Measurements from ENCODE around the gene MAST4. TPM values are rescaled to one million over a fixed set of nuclear protein-coding genes. Genes with fewer than 3 reads are reported as not detected.
"Not testable (repeated sequence)": the region's sequence is repeated elsewhere in the genome, so short reads cannot be mapped to it uniquely, and the experiment has no call there.

Gene MAST4
- total RNA-seq, 1 experiment from 2014 or later = 1.5 TPM

DNA sequence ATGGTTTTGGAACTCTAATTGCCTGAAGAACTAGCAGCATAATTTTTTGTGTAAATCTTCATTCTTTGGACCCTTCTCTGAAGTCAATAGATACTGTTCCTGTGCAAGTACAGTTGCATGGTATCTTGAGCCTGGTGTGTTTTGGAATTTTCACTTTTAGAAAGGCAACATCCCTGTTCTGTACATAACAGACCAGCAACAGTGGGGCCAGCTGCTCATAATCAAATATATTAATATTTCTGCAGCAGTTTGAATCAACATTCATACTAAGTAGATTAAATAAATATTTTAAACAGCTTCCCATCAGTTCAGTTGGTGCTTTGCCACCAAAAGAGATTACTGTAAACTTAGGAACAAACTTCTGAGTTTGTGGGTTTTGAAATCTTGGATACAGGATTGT lies 502.5 kb downstream of the MAST4 start:
- no peak for DNase-seq (ENCODE audit: extremely low read depth, low read depth)

DNA sequence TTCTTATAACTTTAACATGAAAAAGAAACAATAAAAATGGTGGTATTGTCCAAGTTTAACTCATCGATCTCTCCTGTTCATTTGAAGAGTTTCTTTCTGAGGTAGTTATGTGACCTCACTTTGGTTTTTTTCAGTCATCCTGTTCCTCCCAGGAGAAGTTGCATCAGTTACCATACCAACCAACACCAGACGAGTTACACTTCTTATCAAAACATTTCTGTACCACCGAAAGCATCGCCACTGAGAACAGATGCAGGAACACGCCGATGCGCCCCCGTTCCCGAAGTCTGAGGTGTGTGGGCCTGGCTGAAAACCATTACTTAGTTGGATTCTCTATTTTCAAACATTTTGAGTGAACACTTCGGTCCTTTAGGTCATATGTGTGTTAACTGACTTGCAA lies 504.1 kb downstream of the MAST4 start:
- no peak for DNase-seq (ENCODE audit: extremely low read depth, low read depth)

GRCh38 chr5:67102708-67103107 lies 506.5 kb downstream of the MAST4 start:
- no peak for DNase-seq (ENCODE audit: extremely low read depth, low read depth)

DNA sequence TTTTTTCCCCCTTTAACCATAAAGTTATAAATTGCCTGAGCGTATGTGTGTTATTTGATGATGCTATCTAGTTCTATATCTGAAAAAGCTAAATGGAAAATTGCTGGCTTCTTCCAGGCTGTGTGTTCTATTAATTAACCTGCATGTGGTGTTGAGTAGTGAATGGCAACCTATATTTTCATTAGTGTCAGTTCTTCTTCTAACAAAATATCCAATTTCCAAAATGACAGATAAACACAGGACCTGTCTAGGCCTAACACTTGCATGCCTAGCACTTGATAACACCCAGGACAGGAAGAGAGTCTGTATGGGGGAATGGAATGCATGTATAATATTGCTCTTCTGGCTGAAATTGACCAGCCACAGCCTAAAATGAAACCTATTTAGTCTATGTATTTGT lies 508.7 kb downstream of the MAST4 start:
- no peak for DNase-seq (ENCODE audit: extremely low read depth, low read depth)

GRCh38 chr5:67105270-67105669 lies 509.1 kb downstream of the MAST4 start:
- no peak for DNase-seq (ENCODE audit: extremely low read depth, low read depth)

DNA sequence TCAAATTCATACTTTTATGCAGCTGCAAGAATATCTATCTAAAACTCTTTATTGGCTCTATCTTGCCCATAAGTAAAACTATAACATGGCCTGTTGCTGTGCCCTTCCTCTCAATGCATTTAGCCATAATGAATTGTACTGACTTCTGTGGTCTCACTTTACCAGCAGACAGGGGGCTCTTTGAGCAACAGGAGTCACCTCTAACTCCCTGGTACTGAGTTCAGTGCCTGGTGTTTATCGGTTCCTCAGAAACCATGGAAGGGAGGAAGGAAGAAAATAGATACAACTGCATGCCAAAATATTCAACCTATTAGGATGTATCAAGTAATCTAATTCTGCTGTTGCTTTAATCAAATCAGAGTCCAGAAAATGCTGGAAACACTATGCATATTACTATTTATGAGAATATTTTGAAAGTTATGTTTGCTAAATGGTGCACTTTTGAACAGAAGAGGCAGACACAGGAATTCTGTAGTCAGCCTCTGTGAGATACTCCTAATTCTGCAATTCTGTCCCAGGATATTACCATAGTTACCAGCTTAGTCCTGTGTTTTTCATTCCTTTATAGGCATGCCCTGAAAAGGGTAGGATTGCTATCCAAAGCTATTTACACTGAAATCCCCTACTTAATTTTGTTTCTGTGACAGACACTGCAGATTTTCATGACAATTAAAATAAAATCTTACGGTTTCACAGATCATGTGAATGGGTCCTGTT lies 510.6 kb downstream of the MAST4 start:
- no peak for DNase-seq (ENCODE audit: extremely low read depth, low read depth)

DNA sequence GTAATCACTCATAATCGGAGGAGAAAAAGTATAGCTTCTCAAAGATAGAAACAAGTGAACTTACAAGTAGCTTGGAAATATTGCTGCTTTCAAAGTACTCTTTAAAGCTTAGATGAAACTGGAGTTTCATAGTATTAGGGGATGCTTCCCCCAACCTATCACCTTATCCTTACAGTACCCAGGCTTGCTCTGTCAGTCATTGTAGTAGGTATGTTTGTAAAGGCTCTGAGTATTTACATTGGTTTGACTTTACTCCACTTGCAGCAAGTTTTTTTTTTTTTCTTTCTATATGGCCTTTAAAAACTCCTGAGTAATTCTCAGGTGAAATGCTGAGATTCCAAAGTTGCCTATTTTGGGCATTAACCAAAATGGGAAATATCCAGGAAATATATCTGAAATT lies 515.6 kb downstream of the MAST4 start:
- DNase-seq (ENCODE audit: extremely low read depth, low read depth) = no peak

DNA sequence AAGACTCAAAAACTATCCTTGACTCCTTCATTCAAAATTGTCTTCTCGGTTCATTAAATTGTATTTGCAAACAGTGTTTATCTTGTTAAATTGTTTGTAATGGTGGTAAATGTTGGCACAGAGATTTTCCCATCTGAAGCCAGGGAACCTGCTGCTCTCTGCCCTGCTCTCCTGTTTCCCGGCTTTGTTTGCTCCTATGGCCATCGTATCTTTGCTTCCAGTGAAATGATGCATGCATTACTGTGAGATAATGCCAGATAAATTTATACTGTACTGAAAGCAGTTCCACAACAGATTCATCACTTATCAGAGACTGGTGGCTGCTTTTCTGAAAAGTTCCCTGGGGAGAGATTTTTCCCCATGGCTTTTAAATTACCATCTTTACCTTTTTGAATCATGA lies 519.1 kb downstream of the MAST4 start:
- no peak for DNase-seq (ENCODE audit: extremely low read depth, low read depth)

GRCh38 chr5:67115817-67116216 lies 519.6 kb downstream of the MAST4 start:
- no peak for DNase-seq (ENCODE audit: extremely low read depth, low read depth)

DNA sequence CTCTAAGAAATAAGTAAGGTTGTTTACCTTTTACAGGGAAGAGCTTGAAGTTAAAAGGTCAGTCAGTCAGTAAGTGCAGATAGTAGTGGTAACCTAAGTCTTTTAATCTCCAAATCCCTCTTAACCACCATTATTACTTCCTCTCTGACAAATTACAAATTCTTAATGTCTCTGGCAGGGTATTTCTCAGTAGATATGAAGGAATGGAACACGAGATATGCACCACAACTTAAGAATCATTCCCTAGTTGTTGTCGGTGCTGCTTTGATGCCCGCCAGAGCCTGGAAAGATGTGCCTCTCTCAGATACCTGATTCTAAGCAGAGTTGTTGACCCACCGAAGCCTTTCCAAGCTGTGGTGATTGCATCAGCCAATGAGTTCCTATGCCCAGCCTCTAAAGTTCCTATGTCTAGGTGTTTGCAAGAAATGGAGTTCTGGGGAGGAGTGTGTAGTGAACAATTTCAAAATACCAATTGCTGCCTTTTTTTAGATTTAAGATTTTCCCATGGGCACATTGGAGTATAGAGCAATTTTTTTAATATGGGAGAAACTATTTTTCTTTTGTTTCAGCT lies 521.9 kb downstream of the MAST4 start:
- no peak for DNase-seq (ENCODE audit: extremely low read depth, low read depth)

- no peak for DNase-seq (ENCODE audit: extremely low read depth, low read depth)
Observed at GRCh38 chr5:67119010-67119409, 522.8 kb downstream of the MAST4 start.

DNA sequence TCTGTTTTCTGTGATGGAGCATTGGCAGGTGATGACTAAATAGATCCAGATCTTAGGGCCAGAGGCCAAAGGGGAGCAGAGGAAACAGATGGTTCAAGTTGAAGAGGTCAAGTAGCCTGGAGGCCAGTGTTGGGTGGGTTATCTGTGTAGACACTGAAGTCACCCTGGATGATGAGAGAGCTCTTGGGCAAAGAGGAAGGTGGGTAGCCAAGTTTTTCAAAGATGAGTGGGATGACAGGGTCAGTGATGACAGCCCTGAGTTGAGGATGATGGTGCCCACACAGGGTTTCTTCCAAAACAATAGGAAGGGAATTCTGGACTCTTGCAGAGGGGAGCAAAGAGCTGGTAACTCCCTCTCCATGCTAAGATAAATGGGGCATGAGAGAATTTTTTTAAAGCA lies 523.8 kb downstream of the MAST4 start:
- no peak for DNase-seq (ENCODE audit: extremely low read depth, low read depth)

DNA sequence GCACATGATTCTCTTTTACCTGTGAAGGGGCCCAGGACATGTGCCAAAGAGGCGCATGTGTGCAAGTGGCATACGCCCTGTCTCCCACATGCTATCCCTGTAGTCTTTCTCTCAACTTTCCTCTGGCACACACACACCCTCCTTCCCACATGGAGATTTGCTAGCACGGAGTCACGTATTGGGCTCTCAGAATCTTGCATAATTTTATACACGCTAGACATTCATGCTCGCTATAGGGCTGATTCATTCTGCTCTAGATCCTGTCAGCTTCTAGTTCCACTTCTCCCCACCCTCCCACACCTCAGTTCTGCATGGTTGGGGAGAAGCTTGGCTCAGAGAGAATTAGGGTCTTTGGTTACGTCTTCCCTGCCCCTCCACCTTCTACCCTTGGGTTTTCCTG lies 527.6 kb downstream of the MAST4 start:
- no peak for DNase-seq (ENCODE audit: extremely low read depth, low read depth)

GRCh38 chr5:67124556-67124955 lies 528.4 kb downstream of the MAST4 start:
- no peak for DNase-seq (ENCODE audit: extremely low read depth, low read depth)

DNA sequence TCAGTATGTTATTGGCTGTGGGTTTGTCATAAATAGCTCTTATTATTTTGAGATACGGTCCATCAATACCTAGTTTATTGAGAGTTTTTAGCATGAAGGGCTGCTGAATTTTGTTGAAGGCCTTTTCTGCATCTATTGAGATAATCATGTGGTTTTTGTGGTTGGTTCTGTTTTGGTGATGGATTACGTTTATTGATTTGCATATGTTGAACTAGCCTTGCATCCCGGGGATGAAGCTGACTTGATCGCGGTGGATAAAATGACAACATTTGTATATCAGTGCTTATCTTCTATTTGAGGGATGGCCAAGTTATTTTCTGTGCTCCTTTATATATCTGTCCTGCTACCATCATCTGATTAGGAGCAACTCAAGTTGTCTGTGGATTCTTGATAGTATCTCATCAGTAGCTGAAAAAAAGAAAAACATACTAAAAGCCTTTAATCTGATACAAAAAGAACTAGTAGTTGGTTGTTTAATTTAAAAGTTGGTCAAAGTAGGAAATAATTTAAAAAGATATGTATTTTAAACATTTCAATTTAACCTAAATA lies 531.2 kb downstream of the MAST4 start:
- not testable (repeated sequence) for DNase-seq (ENCODE audit: extremely low read depth, low read depth)

DNA sequence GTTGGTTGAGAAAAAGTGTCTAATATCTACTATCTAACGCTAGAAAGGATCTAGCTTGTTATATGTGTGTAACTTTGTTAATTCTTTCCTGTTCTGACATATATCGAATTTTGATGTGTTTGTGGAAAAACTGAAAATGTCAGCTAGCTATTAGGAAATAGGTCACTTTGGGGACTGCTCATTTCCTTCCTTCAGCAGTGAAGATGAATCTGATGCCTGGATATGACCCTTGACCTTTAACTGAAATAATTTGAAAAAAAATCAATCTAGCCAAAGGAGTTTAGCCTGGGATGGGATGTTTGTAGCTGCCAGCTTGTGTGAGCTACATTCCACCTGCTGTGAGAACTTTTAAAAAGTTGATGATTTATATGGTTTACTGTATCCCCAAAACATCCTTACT lies 533.6 kb downstream of the MAST4 start:
- no peak for DNase-seq (ENCODE audit: extremely low read depth, low read depth)

DNA sequence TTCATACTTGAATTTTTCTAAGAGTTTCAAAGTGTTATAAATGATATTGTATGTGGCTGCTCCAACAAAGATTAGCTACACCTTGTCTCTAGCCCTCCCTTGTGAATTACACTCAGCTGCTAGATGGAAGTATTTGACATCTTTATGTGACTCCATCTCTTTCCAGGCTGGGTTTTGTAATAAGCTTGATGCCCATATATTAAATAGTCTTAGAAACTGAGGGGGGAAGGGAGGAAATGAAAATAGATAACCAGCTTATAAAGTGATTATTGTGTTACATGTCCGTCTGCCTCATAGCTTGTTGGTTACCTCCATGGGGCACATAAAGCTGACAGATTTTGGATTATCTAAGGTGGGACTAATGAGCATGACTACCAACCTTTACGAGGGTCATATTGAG lies 537.0 kb downstream of the MAST4 start:
- DNase-seq (ENCODE audit: extremely low read depth, low read depth) = no peak

DNA sequence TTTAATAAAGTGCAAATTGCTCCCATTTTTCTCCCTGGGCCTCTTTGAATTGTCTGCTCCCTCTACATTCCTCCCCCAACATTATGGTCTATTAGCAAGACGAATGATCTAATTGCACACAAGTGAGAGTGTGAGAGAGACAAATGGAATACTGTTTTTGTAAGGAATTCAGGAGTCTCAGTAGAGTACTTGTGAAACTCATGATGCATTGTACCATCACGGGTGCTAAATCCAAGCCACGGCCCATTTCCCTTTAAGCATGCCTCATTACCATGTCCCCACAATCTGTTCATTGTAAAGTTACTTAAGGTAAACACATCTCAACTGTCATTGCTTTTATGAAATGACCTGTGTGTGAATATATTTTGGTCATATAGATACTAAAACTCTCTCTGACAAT lies 537.6 kb downstream of the MAST4 start:
- no peak for DNase-seq (ENCODE audit: extremely low read depth, low read depth)

GRCh38 chr5:67135381-67135984 lies 539.3 kb downstream of the MAST4 start:
- DNase-seq (ENCODE audit: extremely low read depth, low read depth) = no peak

DNA sequence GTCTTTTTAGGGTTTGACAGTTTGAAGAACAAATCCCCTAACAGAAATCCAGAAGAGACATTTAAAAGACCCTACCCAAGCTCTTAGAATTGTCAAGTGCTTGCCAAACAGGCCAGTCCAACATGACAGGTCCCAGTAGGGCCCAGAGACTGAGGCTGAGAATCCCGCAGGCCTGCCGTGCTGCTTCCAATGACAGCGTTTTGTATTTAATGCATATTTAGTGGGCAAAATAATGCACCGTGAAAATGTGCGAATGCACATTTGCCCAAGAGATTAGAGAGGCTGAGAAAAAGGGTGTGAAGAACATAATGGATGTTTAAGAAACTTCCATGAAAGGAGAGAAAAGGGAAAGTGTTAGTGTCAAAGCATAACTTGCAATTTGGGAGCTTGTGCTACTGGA lies 542.8 kb downstream of the MAST4 start:
- no peak for DNase-seq (ENCODE audit: extremely low read depth, low read depth)

GRCh38 chr5:67140413-67140812 lies 544.2 kb downstream of the MAST4 start:
- DNase-seq (ENCODE audit: extremely low read depth, low read depth) = no peak

DNA sequence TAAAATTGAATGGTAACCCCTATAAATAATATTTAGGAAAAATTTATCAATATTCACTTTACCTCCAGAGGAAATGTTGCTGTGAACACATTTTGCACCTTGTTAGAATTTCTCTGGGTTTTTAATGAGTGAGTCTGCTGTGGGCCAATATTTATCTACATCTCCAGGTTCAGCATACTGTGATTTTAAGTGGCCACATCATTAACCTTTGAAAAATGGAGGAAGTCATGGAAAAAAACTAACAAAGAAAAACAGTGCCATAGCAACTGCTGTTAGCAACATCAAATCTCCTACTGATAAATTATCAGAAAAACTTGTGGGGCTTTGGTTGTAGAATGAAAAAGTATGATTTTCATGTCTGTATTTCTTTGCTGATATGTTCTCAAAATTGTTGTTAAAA lies 545.5 kb downstream of the MAST4 start:
- no peak for DNase-seq (ENCODE audit: extremely low read depth, low read depth)
